ENCODE results near the gene MBD6. TPM values are rescaled to one million over a fixed set of nuclear protein-coding genes. Genes with fewer than 3 reads are reported as not detected.
"Not testable (repeated sequence)": the region's sequence is repeated elsewhere in the genome, so short reads cannot be mapped to it uniquely, and the experiment has no call there.

MBD6 gene
- total RNA-seq, 4 donors from 2014 or later: 5.5 to 20.3 (median 12.9) TPM

DNA sequence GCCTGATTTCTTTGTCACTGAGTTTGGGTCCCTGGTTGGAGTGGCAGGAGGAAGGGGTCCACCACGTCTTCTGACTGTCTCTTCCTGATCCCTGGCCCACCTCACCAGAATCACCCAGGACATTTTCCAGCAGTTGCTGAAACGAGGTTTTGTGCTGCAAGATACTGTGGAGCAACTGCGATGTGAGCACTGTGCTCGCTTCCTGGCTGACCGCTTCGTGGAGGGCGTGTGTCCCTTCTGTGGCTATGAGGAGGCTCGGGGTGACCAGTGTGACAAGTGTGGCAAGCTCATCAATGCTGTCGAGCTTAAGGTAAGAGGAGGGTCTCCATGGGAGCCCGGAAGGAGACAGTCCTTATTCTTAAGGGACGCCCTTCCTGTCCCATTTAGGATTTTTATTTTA, 22.4 kb upstream of the MBD6 start:
- intact Hi-C loops (cut with DNase I; ENCODE audit: low total_unique reads): no loop called here
- no peaks in the 10 kb centered on the region for H3K4me1 ChIP-seq
- DNase-seq (no peak), ATAC-seq (no peak)
- H3K9me3 ChIP-seq: no peaks in the 10 kb centered on the region
- peaks cover 0 to 74% of the 10 kb centered on the region in 2 donors for H3K36me3 ChIP-seq
- no peak overlapping the region for H3K4me3 ChIP-seq
- in situ Hi-C loops (cut with MboI; ENCODE audit: low sequenced_read_pairs in 4 of 4): loop anchor here in 1 of 4 donors (25.0 kb wide), 1 partner anchor 863 kb away; the partner anchor contains the start of genes ATP5F1B and BAZ2A
- H3K27me3 ChIP-seq: no peaks in the 10 kb centered on the region
- TF ChIP-seq, protein P1, sequence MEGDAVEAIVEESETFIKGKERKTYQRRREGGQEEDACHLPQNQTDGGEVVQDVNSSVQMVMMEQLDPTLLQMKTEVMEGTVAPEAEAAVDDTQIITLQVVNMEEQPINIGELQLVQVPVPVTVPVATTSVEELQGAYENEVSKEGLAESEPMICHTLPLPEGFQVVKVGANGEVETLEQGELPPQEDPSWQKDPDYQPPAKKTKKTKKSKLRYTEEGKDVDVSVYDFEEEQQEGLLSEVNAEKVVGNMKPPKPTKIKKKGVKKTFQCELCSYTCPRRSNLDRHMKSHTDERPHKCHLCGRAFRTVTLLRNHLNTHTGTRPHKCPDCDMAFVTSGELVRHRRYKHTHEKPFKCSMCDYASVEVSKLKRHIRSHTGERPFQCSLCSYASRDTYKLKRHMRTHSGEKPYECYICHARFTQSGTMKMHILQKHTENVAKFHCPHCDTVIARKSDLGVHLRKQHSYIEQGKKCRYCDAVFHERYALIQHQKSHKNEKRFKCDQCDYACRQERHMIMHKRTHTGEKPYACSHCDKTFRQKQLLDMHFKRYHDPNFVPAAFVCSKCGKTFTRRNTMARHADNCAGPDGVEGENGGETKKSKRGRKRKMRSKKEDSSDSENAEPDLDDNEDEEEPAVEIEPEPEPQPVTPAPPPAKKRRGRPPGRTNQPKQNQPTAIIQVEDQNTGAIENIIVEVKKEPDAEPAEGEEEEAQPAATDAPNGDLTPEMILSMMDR (IDR thresholded peaks at IDR 0.05 in 4 of 5, conservative IDR thresholded peaks at IDR 0.05 in 1 of 5): no peak
- no peak for TF ChIP-seq POLR2A (IDR thresholded peaks at IDR 0.05)
- no peak overlapping the region for H3K27ac ChIP-seq

- H3K27me3 ChIP-seq; intact Hi-C loops (cut with DNase I; ENCODE audit: low total_unique reads); DNase-seq; H3K4me1 ChIP-seq; ATAC-seq; H3K9me3 ChIP-seq; H3K27ac ChIP-seq; H3K4me3 ChIP-seq: not testable (repeated sequence)
- in situ Hi-C loops (cut with MboI; ENCODE audit: low sequenced_read_pairs in 4 of 4): loop anchor here in 1 of 4 donors (25.0 kb wide), 1 partner anchor 865 kb away; the partner anchor contains the start of genes ATP5F1B and BAZ2A
- H3K36me3 ChIP-seq: peaks cover 0 to 81% of the 10 kb centered on the region in 2 donors
Measured at GRCh38 chr12:57502311-57502969, 20.2 kb upstream of the MBD6 start.

GRCh38 chr12:57506541-57506940, 16.1 kb upstream of the MBD6 start:
- H3K4me3 ChIP-seq; H3K27ac ChIP-seq; H3K9me3 ChIP-seq; ATAC-seq; H3K4me1 ChIP-seq; intact Hi-C loops (cut with DNase I; ENCODE audit: low total_unique reads); DNase-seq; H3K27me3 ChIP-seq: not testable (repeated sequence)
- in situ Hi-C loops (cut with MboI; ENCODE audit: low sequenced_read_pairs in 4 of 4): loop anchor here in 1 of 4 donors (25.0 kb wide), 1 partner anchor 869 kb away; the partner anchor contains the start of genes ATP5F1B and BAZ2A
- H3K36me3 ChIP-seq: peaks cover 0 to 72% of the 10 kb centered on the region in 2 donors

DNA sequence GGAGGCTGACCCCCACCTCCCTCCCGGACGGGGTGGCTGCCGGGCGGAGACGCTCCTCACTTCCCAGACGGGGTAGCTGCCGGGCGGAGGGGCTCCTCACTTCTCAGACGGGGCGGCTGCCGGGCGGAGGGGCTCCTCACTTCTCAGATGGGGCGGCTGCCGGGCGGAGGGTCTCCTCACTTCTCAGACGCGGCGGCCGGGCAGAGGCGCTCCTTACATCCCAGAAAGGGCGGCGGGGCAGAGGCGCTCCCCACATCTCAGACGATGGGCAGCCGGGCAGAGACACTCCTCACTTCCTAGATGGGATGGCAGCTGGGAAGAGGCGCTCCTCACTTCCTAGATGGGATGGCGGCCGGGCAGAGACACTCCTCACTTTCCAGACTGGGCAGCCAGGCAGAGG, 14.8 kb upstream of the MBD6 start:
- DNase-seq; H3K27ac ChIP-seq; H3K27me3 ChIP-seq; H3K9me3 ChIP-seq; H3K4me3 ChIP-seq; H3K4me1 ChIP-seq; intact Hi-C loops (cut with DNase I; ENCODE audit: low total_unique reads); ATAC-seq: not testable (repeated sequence)
- in situ Hi-C loops (cut with MboI; ENCODE audit: low sequenced_read_pairs in 4 of 4): loop anchor here in 1 of 4 donors (25.0 kb wide), 1 partner anchor 870 kb away; the partner anchor contains the start of genes ATP5F1B and BAZ2A
- H3K36me3 ChIP-seq: peaks cover 0 to 72% of the 10 kb centered on the region in 2 donors

DNA sequence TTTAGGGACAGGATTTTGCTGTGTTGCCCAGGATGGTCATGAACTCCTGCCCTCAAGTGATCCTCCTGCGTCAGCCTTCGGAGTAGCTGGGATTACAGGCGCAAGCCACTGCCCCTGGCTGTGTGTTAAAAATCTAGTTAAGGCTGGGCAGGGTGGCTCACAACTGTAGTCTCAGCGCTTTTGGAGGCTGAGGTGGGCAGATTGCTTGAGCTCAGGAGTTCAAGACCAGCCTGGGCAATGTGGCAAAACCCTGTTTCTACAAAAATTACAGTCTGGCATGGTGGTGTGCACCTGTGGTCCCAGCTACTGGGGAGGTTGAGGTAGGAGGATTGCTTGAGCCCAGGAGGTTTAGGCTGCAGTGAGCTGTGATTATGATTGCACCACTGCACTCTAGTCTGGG, 11.5 kb upstream of the MBD6 start:
- Histone ChIP-seq H3K9me3 (no peaks in the 10 kb centered on the region), H3K4me1 (no peaks in the 10 kb centered on the region), H3K36me3 (peaks cover 0 to 71% of the 10 kb centered on the region in 2 donors), H3K27me3 (no peaks in the 10 kb centered on the region), H3K4me3 (no peak overlapping the region), H3K27ac (no peak overlapping the region)
- DNase-seq (no peak), ATAC-seq (no peak)
- intact Hi-C loops (cut with DNase I; ENCODE audit: low total_unique reads): no loop called here
- in situ Hi-C loops (cut with MboI; ENCODE audit: low sequenced_read_pairs in 4 of 4): loop anchor here in 1 of 4 donors (25.0 kb wide), 1 partner anchor 874 kb away; the partner anchor contains the start of genes ATP5F1B and BAZ2A
- TF ChIP-seq, protein P1 (IDR thresholded peaks at IDR 0.05 in 4 of 5, conservative IDR thresholded peaks at IDR 0.05 in 1 of 5): no peak
- TF ChIP-seq POLR2A (IDR thresholded peaks at IDR 0.05): no peak

DNA sequence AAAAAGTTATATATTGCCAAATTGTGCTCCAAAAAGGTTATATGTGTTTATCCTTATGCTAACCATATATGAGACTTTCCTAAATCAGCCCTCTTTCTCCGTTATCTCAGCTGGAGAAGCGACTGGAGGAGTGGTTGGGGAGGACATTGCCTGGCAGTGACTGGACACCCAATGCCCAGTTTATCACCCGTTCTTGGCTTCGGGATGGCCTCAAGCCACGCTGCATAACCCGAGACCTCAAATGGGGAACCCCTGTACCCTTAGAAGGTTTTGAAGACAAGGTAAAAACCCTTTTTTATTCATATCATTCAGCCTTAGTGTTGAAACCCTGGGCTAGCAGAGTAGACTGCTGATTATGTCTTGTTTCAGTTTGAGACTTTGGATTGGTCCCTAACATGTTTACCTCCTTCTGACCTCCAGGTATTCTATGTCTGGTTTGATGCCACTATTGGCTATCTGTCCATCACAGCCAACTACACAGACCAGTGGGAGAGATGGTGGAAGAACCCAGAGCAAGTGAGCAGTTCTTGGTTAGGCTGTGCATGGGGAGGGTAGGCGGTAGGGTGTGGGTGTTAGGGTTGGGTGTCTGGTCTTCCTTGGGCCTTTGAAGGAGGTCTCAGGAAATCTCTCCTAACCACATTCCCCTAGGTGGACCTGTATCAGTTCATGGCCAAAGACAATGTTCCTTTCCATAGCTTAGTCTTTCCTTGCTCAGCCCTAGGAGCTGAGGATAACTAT, 10.9 kb upstream of the MBD6 start:
- Histone ChIP-seq H3K27ac (peak overlapping the region in 1 of 4 donors; percentile 46), H3K4me3 (no peak overlapping the region), H3K27me3 (no peaks in the 10 kb centered on the region), H3K9me3 (no peaks in the 10 kb centered on the region), H3K36me3 (peaks cover 5 to 72% of the 10 kb centered on the region in 2 donors), H3K4me1 (peaks cover 0 to 1% of the 10 kb centered on the region in 2 donors)
- TF ChIP-seq, protein P1 (IDR thresholded peaks at IDR 0.05 in 4 of 5, conservative IDR thresholded peaks at IDR 0.05 in 1 of 5): no peak
- no peak for TF ChIP-seq POLR2A (IDR thresholded peaks at IDR 0.05)
- ATAC-seq (no peak), DNase-seq (no peak)
- intact Hi-C loops (cut with DNase I; ENCODE audit: low total_unique reads): no loop called here
- in situ Hi-C loops (cut with MboI; ENCODE audit: low sequenced_read_pairs in 4 of 4): loop anchor here in 1 of 4 donors (25.0 kb wide), 1 partner anchor 874 kb away; the partner anchor contains the start of genes ATP5F1B and BAZ2A
